Activated gamma-delta T cell treated with Interleukin-2 at 50 U/mL for 16 hours (primary cell): ENCODE data around the gene SORCS3.

ENCODE experiments used
- DNase-seq: peaks from one replicate; pipeline ENCODE4 v3.0.0-alpha.2; 2020

The SORCS3 gene

DNA sequence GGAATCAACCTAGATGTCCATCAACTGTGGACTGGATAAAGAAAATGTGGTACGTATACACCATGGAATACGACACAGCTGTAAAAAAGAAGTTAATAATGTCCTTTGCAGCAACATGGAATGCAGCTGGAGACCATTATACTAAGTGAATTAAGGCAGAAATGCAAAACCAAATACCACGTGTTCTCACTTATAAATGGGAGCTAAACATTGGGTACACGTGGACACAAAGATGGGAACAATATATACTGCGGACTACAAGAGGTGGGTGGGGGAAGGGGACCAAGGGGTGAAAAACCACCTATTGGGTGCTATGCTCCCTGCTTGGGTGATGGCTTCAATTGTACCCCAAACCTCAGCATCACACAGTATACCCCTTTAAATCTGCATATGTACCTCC, 385.5 kb downstream of the SORCS3 start:
- no peak for DNase-seq

DNA sequence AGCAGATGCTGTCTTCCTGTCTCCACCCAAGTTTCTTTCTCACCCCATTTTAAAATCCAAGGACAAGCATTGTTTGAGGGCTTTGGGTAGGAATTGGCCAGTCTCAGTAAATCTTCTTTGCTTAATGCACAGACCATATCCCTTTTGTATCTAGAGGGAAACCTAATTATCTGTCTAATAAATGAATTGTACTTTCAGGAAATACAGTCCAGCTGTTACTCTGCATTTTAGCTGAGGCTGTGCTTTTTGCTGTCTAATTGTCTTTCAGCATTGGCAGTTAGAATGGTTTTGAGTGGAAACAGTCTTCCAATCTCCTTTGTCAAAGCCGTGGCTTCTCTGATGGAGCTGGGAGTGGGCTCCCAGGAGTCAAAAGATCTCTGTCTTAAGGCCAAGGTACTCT, 388.2 kb downstream of the SORCS3 start:
- DNase-seq: no peak

DNA sequence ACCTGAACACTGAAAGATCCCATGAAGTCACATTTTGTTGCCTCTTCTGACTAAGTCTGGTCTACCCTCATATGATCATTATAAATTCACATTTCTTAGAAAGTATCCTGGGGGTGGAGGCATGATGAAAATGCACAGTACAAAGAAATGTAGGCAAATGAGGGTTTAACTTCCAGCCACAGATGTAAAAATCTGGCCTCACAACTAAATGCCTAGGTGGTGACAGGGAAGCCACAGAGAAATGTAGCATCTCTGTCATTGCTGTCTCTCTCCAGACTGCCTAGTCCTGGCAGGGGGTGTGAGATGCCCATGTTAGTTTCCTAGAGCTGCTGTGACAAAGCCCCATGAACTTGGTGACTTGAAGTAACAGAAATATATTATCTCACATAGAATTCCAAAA, 395.9 kb downstream of the SORCS3 start:
- no peak for DNase-seq

DNA sequence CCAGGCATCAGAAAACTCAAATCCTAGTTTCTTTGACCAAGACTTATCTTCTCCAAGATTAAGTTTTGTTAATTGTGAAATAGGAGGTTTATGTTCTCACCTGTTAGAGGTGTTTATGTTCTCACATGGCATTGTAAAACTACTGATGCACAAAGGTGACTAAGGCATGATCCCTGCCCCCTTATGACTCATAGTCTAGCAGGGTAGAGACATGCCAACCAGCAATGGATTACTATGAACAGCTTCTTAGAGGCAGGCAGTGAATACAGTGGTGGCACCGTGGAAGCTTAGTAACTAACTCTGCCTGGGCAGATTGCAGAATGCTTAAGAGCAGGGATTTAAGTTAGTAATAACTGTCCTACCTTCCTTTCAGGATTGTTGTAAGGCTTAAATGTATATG, 400.9 kb downstream of the SORCS3 start:
- DNase-seq: no peak

DNA sequence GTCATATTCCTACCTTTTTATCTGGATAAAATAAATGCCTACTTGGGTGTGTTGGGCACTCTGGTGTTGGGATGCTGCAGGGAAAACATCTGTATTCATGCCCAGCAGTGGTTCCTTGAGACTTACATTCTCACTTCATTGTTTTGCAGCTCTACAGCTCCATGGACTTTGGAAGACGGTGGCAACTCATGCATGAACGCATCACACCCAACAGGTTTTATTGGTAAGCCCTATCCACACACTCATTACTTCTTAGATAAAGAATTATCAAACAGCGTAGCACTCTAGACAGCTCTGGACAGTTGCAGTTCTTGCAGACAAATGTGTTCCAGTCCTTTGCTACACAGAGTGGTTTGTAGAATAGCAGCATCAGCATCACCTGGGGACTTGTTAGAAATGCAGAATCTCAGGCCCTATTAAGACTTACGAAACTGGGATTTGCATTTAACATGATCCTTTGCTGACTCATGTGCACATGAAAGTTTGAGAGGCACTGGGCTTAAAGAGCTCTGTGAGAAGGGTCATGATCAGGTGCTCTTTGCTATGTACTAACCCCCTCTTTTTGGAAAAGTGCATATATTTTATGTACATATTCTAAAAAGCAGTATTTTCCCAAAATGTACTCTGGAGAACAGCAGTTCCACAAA, 401.9 kb downstream of the SORCS3 start:
- DNase-seq: no peak

DNA sequence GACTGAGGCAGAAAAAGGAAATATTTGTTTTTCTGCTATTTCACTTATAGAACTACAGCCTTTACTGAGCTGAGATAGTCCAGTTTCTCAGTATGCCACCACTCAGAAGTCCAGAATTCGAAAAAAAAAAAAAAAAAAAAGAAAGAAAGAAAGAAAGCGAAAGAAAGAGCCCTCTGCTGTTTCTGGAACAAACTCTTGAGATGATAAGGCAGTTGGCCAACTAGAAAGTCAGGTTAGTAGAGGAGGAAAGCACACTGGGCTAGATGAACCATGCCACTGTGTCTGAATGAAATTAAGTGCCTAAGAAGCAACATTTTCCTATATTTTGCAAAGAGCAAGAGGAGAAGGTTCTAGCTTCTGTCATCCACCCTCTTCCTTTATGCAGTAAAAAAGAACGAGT, 403.8 kb downstream of the SORCS3 start:
- no peak for DNase-seq

DNA sequence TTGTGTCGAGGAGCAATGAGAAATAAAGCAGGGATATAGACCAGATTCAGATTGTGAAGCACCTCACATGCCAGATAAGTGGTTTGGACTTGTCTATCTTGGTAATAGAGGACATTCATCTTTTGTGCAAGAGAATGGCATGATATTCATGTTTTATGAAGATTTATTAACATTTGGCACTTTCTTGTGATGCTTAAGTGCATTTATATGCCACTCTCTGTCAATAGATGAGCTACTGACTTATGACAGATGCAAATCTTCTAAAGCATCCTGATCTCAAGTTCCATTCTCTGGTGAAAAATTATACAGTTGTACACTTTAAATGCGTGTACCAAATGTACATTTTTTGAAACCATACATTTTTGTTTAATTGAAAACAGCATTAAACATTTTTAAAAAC, 415.3 kb downstream of the SORCS3 start:
- DNase-seq: no peak

DNA sequence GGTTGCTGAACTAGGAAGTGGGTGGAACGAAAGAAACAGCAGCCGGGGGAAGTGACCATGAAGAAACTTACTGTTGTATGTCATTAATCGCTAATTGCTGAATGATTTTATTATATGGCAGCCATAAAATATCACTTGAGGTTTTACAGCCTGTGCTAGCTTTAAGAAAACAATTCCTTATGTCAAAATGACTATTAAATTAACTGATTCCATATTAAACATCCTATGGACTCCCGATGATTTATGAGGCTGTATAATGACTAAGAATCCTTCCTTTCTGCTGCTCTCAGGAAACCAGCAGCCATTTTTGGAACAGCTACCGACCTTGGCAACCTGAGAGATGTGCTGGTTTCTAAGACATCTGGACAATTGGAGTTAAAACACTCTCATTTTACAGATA, 421.9 kb downstream of the SORCS3 start:
- DNase-seq: no peak

DNA sequence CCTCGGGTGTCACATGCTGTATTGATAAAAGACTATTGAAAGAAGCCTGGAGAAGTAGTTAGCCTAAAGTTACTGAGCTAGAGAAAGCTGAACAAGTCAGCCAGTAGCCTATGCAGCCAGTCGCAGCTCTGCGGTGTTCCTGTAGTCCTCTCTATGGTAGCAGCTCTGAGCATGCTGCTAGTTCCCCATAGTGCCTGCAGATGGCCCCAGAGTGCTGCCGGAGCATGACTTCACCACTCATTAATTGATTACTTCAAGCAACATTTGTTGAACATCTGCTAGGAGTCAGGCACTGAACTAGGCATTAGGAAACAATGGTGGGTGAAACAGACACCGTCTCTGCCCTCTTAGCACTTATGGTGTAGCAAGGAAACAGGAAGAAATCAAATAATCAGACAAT, 422.7 kb downstream of the SORCS3 start:
- no peak for DNase-seq

DNA sequence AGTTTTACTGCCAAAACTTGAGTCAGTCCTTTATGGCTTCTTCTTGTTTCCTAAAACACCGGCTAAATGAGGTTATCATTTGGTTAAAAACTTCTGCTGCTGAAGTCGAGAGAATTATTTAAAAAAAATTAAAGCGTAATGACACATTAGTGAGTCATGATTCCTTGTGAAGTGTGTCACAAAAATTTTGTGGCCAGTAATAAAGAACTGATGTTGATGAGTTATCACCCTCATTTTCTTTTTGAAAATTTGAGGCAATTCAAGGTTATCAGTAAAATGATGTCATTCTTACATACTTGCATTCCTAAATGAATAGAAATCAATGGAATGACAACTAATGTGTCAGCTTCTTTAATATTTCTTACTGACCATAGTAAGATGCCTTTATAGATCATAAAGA, 427.4 kb downstream of the SORCS3 start:
- no peak for DNase-seq

DNA sequence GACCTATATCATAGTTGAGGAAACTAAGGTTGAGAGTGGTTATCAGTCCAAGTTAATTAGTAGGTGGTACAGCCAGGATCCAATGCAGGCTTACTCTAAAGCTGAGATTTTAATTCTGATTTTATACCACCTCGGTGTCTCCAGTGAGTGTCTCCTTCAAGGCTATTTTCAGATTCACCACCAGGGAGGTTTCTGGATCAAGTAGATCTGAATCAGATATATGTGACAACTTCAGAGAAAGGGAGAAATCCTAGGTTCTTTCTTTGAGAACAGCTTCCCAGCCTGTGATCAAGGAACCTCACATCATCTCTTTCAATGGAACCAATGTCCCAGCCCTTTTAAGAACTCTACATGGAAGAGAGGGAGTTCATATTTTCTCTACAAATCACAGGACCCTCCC, 429.2 kb downstream of the SORCS3 start:
- no peak for DNase-seq

DNA sequence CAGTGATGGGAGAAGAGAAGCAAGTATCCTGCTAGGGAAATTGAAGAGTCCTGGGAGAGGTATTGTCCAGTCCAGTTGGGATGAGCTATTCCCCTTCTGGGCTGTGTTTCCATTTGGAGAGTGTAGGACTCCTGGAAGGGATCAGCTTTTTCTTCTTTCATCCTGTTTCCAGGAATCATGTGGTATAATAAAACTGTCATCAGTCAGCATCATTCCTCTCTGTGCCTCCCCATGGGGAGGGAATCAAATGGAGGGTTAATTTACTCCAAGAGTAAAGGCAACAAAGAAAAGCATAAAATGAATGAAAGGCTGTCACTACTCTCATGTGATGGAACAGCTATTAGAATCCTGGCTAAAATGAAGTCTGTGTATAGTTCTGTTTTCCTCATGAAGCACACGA, 429.9 kb downstream of the SORCS3 start:
- no peak for DNase-seq

DNA sequence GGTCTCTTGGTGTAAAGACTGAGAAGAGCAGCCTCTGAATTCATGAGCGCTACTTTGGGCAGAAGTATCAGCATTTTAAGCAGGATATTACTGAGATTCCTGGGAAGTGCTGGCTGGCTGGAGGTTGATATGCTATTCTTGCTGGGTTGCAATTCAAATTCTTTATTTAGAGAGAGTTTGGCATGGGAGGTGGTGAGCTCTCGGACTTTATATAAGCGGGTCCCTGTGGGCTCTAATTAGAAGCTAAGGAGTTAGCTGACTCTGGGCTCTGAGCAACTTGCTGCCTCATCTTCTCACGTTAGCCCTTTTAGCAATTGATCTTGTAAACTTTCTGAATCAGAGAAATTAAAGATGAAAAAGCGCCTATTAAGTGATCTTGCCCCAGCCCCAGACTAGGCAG, 430.9 kb downstream of the SORCS3 start:
- no peak for DNase-seq

DNA sequence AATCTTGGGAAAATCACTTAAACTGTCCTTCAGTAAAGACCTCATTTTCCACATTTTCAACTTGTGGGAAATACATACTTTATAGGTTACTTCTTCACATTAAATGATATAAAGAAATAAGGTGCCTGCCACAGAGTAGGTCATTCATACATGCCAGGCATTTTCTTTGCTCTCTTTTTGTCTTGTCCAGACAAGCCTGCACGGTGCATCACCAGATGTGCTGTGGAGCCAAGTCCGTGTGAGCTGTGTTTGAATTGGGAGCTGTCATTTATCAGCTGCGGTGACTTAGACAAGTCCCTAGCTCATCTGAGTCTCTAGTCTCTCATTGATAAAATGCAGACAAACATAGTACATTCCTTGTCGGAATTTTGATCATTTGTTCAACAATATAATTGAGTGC, 432.9 kb downstream of the SORCS3 start:
- no peak for DNase-seq

DNA sequence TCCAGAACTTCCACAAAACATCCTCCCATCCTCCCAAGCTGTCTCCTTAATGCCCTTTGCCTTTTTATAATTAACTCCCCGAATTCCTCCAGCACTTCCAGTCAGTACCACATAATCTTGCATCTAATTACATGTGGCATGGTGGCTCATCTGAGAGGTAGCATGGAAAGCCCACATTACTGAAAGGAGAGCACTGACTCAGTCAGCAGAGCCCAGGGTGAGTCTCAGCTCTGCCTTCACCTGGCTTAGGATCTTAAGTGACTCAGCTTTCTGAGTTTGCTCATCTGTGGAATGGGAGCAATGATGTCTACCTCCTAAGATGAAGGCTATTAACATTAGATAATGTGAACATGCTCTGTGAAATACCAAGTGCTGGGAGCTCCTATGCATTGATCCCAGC, 433.9 kb downstream of the SORCS3 start:
- no peak for DNase-seq

DNA sequence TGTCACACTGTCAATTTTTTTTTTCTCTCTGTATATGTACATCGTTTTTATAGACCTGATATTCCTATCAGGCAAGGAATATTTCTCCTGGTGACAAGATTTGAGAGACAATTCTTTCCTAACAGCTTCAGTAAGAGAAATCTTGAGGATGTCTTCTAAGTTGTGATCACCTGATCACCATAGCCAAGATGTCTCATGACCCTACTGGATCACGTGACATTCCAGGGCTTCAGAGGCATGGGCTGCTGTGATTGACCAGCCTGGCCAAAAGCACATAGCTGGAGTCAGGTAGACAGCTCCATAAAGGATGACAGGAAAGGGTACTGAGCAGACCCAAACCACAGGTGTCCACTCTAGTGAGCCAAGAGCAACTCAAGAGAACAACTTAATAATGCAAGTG, 444.9 kb downstream of the SORCS3 start:
- no peak for DNase-seq

DNA sequence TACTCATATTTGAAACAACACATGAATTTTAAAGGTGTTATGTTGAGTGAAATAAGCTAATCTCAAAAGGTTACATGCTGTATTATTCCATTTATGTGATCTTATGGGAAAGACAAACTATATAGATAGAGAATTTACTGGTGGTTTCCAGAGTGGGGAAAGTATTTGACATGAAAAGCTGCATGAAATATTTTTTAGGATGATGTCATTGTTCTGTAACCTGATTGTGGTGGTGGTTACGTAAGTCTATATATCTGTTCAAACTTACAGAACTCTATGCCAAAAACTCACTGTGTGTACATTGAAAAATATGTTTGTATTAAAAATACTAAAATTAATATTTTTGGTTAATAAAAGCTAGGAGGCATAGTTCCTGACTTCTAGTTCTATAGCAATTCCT, 453.0 kb downstream of the SORCS3 start:
- no peak for DNase-seq

DNA sequence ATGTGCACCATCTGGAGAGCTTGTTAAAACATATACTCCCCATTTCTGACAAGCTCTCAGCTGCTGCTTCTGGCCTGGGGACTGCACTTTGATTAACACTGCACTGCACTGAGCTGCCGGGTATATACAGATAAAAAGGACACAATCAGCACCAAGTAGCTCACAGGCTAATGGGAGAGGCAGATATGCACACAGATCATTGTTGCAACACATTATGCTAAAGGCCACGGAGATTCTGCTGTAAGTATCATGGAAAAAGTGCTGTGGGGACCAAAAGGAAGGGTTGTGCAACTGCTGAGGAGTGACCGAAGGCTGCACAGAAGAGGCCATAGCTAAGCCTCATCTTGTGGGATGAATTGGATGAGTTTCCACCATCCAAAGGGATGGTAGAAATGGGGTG, 455.2 kb downstream of the SORCS3 start:
- no peak for DNase-seq

DNA sequence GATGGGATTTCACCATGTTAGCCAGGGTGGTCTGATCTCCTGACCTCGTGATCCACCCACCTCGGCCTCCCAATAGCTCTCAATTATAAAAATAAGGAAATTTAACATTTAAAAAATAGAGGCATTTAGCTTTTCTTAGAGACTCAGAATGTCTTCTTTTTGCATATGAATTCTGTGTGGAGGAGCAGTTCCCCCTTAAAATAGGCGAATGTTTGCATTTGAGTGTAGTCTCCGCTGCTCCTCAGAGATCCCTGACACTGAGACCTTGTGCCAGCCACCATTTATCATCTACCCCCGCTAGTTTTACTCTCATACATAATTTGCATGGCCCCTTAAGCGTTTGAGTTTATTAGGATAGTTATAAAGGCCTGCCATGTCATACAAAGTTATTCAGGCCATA, 461.9 kb downstream of the SORCS3 start:
- DNase-seq: no peak

DNA sequence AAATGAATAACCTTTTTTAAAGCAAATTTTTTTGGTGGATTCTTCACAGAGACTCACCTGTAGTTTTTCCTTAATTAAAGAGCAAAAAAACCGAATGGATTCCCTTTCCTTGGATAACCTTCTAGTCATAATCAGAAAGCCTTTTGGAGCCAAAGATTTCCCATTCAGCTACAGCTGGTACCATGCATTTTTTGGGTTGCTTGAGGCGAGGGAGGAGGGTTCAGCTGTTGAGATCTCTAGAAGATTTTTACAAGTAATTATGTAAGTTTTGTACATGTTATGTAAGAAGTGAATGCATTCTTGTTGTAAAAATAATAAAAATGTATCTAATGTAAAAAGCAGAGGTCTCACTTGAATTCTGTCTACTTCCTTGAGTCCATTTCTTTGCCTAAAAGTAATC, 463.2 kb downstream of the SORCS3 start:
- no peak for DNase-seq

DNA sequence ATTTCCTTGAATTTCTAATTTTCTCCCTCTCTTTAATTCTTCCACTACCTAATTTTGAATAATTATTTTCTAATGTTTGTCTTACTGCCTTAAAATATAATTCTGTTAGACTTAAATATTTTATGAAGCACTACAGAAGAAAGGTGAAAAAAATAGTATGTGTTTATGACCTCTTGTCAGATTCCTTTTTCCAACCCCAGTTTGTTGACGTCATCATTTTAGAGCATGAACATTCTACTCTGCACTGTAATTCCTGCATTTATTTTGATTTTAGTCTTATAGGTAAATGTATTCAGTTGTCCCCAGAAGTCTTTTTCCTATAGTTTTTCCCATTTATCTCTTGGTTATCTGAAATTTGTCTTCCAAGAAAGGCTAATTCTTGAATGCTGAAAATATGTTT, 468.1 kb downstream of the SORCS3 start:
- DNase-seq: no peak

DNA sequence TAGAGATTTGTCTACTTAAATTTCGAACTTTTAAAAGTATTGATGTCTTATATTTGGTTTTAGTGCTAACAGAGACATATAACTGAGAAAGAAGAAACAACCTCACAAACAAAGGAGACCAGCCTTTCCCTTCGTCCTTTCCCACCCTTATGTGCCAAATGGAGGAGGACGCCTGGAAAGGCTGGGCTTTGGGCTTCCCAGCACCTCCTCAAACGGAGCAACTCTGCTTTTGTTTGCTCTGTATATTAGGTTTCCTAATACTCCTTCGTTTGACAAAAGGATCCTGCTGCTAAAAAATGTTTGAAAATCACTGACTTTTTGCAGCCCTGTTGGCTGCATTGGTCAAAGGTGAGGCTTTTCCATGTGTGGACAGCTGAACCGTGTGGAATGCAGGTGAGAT, 471.8 kb downstream of the SORCS3 start:
- no peak for DNase-seq

DNA sequence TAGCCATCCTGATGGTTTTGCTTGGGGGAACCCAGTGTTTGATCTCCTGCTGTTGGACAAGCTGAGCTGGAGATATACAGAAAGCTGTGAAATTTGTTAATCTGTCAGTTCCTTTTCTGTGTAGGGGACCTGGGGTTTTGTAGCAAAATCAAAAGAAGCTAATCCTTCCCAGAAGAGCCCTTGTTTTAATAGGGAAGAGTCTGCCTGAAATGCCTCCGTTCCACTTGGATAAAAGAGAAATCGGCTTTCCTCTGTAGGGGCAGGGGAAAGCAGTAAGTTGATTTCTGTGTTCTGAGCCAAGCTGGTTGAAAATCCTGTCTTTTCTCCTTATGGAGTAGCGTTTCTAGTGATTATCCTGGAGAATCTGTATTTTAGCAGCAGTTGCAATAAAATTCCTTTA, 472.6 kb downstream of the SORCS3 start:
- no peak for DNase-seq

DNA sequence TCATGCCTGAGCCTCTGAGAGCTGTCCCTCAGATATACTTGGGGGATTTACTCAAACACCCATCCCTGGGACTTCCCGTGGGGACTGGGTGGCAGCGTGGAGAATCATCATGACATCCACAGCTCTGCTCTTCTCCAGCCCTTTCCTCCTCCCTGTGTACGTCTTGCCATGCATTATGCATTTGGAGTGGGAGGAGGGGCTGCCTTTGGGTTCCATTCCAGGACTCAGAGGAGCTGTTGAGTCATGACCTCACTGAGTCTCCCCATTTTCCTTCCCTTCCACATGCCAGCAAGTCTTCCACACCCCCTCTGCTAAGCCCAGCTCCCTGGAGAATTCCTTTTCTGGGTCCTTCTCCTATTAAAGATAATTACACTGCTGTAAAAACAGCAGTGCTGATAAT, 480.7 kb downstream of the SORCS3 start:
- no peak for DNase-seq

DNA sequence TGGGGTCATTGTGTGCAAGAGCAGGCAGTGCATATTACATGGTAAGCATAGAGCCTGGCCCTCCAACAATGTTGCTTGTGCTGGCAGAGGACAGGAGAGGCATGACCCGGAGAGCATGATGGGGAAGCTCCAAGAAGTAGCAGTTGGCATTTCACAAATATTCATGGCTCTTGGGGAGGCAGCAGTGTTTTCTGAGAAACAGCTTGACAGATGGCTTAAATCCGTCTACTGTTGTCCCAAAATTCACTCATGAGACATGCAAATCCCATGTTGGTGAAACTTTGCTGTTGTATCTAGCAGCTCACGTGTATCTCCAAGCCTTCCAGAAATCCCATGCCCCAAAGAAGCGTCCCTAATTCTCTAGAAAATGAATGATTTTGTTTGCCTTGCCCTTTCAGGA, 487.0 kb downstream of the SORCS3 start:
- no peak for DNase-seq

DNA sequence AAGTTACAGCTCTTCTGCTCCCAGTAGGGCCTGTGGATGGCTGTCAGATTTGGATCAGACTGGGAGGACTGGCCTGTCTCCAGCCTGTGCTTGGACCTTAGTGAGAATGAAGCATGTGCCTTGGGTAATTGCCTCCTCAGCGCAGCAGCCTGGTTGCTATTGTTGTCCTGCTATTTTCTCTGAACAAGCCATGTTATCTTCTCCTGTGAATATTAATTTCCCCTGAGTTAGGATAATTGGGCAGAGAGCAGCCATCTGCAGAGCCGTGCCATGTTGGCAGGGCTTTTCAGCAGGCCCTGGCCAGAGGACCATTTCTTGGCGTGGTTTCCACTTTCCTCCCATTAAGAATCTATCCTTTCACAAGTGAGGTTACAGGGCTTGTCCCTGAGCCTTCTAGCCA, 497.3 kb downstream of the SORCS3 start:
- DNase-seq: no peak
